Nephron (organoid): Measurements from ENCODE around the gene NDUFB3.
A peak's percentile ranks its signal among the peaks of the same experiment; 100 is the strongest.
"Not testable (repeated sequence)": the region's sequence is repeated elsewhere in the genome, so short reads cannot be mapped to it uniquely, and the experiment has no call there.

Source experiments
- H3K27ac Mint-ChIP-seq, 3 experiments: 2 replicates each; pipeline ENCODE4 v1.8.0; 2020; ENCODE audit warnings: mixed read lengths in 3 of 3, mild to moderate bottlenecking in 2 of 3, moderate library complexity in 1 of 3
- H3K27me3 Mint-ChIP-seq: 2 replicates; pipeline ENCODE4 v1.8.0; 2021; ENCODE audit warnings: low read depth, mild to moderate bottlenecking, moderate library complexity, mixed read lengths
- H3K36me3 Mint-ChIP-seq: 2 replicates; pipeline ENCODE4 v1.8.0; 2020; ENCODE audit warnings: low read depth, mixed read lengths
- H3K4me1 Mint-ChIP-seq: 2 replicates; pipeline ENCODE4 v1.8.0; 2020; ENCODE audit warnings: mixed read lengths
- H3K4me3 Mint-ChIP-seq, 3 experiments: 2 replicates each; pipeline ENCODE4 v1.8.0; 2020; ENCODE audit warnings: mild to moderate bottlenecking in 3 of 3, mixed read lengths in 3 of 3, moderate library complexity in 2 of 3
- H3K9me3 Mint-ChIP-seq: 2 replicates; pipeline ENCODE4 v1.8.0; 2020; ENCODE audit warnings: mixed read lengths
- TF ChIP-seq, protein P1 (sequence below), 3 experiments: fragments of 200-600 bp; sonication (generic); IDR thresholded peaks; one replicate each; pipeline ENCODE4 v1.5.0; 2021; ENCODE audit warnings: antibody characterized with exemption in 3 of 3; ENCODE audit not compliant: unreplicated experiment in 3 of 3

NDUFB3 gene

DNA sequence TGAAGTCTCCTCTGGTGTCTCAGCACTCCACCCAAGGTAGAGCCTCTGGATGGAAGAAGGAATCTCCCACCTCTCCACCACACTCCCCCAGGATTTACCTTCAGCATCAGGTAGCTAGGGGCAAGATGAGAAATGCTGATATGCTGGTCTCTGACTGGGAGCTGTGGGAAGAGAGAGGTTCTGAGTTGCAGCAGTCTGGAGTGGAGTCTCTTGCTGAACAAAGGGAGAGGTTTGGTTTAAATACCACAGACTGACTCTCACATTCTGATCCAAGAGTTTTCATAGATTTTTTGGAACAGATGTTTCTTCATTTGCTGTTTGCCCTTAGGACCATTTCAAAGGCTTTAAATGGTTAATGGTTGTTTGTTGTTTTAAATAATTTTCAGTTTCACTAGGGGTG lies 43.0 kb downstream of the NDUFB3 start:
- Mint-ChIP-seq H3K4me3 (peak overlapping the region; percentile 81 to 93 (median 89)), H3K27me3 (no peaks in the 10 kb centered on the region), H3K9me3 (no peaks in the 10 kb centered on the region), H3K36me3 (no peaks in the 10 kb centered on the region), H3K27ac (peak overlapping the region; percentile 47 to 76 (median 65)), H3K4me1 (peaks cover 10% of the 10 kb centered on the region)
- TF ChIP-seq, protein P1, sequence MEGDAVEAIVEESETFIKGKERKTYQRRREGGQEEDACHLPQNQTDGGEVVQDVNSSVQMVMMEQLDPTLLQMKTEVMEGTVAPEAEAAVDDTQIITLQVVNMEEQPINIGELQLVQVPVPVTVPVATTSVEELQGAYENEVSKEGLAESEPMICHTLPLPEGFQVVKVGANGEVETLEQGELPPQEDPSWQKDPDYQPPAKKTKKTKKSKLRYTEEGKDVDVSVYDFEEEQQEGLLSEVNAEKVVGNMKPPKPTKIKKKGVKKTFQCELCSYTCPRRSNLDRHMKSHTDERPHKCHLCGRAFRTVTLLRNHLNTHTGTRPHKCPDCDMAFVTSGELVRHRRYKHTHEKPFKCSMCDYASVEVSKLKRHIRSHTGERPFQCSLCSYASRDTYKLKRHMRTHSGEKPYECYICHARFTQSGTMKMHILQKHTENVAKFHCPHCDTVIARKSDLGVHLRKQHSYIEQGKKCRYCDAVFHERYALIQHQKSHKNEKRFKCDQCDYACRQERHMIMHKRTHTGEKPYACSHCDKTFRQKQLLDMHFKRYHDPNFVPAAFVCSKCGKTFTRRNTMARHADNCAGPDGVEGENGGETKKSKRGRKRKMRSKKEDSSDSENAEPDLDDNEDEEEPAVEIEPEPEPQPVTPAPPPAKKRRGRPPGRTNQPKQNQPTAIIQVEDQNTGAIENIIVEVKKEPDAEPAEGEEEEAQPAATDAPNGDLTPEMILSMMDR (IDR thresholded peaks at IDR 0.05; ENCODE audit: unreplicated experiment in 3 of 3) = no peak

DNA sequence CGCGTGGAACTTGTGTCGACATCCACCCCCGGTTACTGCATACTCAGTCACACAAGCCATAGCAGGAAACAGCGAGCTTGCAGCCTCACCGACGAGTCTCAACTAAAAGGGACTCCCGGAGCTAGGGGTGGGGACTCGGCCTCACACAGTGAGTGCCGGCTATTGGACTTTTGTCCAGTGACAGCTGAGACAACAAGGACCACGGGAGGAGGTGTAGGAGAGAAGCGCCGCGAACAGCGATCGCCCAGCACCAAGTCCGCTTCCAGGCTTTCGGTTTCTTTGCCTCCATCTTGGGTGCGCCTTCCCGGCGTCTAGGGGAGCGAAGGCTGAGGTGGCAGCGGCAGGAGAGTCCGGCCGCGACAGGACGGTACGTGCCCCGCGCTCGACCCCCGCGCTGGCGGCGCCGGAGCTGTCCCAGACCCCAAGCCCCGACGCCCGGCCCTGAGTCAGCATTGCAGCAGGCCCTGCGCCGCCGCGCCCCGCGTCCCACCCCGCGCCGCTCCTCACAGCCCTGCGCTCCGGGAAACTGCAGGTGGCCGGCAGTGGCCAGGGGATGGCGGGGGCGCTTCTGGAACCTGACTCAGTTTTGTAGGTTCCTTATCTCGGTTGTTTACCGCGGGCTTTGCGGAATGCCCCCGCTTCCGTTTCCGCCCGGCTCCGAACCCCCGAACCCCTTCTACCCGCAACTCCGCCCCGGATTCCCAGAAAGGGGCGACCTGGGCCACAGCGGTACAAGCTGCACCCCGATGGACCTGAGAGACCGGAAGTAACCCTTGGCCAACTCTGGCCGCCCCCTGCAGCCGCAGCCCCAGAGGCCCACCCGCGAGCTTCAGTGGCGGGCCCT lies 44.5 kb downstream of the NDUFB3 start, which contains the start of gene CFLAR:
CFLAR (plus strand) TSS at position 50 of the 844 bp plus-strand sequence. CDS start 13,702 bp downstream, outside the sequence.
- no peaks in the 10 kb centered on the region for H3K27me3 Mint-ChIP-seq
- H3K36me3 Mint-ChIP-seq = no peaks in the 10 kb centered on the region
- TF ChIP-seq, protein P1 (IDR thresholded peaks at IDR 0.05; ENCODE audit: unreplicated experiment in 3 of 3) = no peak
- peak within 1 kb of the TSS; percentile 89 to 96 (median 93) for H3K4me3 Mint-ChIP-seq
- H3K9me3 Mint-ChIP-seq = no peaks in the 10 kb centered on the region
- peaks cover 10% of the 10 kb centered on the region for H3K4me1 Mint-ChIP-seq
- peak within 1 kb of the TSS; percentile 94 to 97 (median 96) for H3K27ac Mint-ChIP-seq

DNA sequence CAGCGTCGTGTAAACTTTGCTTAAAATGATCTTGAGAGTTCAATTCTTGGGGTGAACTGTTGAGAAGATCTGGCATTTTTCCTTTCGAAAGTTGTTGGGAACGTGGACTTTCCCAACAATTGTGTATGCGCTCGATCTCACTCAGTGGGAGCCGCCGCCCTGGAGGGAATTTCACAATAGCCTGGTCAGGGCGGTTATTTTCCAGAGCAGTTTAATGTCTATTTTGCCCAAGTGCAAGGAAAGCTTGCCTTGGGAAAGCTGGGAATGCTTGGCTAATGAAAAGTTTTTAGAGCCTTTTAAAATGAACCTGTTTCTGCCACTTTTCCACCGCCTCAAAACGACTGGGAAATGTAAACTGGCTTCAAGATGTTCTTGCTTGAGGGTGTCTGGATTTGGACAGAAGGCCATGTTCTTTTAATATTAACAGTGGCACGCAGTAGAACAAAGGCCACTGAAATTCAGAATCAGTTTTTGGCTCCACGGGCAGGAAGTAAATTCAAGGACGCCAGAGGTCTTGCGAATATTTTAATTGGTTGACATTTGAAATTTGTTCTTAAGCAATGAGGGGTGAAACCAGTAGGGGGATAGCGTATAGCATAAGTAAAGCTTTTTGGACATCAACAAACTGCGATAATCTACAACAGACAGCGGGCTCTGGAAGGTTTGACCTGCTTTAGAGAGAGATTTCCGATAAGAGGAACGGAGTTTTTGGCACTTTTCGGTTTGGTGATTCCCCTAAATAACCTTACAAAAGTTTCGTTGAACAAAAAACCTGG lies 45.3 kb downstream of the NDUFB3 start:
- Mint-ChIP-seq H3K4me1 (peaks cover 10% of the 10 kb centered on the region), H3K27me3 (no peaks in the 10 kb centered on the region), H3K36me3 (no peaks in the 10 kb centered on the region), H3K9me3 (no peaks in the 10 kb centered on the region), H3K27ac (peak overlapping the region; percentile 94 to 97 (median 94)), H3K4me3 (peak overlapping the region; percentile 89 to 96 (median 93))
- TF ChIP-seq, protein P1 (IDR thresholded peaks at IDR 0.05; ENCODE audit: unreplicated experiment in 3 of 3) = no peak

DNA sequence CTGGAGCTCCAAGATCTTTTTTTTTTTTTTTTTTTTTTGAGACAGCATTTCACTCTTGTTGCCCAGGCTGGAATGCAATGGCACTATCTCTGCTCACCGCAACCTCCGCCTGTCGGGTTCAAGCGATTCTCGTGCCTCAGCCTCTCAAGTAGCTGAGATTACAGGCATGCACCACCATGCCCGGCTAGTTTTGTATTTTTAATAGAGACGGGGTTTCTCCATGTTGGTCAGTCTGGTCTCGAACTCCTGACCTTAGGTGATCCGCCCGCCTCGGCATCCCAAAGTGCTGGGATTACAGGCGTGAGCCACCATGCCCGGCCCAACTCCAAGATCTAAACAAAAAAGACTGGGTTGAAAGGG lies 45.9 kb downstream of the NDUFB3 start:
- H3K27me3 Mint-ChIP-seq, H3K9me3 Mint-ChIP-seq, H3K36me3 Mint-ChIP-seq: not testable (repeated sequence)
- H3K27ac Mint-ChIP-seq = peak overlapping the region; percentile 94 to 97 (median 94)
- H3K4me1 Mint-ChIP-seq = peaks cover 10% of the 10 kb centered on the region
- H3K4me3 Mint-ChIP-seq = peak overlapping the region; percentile 89 to 96 (median 93)

DNA sequence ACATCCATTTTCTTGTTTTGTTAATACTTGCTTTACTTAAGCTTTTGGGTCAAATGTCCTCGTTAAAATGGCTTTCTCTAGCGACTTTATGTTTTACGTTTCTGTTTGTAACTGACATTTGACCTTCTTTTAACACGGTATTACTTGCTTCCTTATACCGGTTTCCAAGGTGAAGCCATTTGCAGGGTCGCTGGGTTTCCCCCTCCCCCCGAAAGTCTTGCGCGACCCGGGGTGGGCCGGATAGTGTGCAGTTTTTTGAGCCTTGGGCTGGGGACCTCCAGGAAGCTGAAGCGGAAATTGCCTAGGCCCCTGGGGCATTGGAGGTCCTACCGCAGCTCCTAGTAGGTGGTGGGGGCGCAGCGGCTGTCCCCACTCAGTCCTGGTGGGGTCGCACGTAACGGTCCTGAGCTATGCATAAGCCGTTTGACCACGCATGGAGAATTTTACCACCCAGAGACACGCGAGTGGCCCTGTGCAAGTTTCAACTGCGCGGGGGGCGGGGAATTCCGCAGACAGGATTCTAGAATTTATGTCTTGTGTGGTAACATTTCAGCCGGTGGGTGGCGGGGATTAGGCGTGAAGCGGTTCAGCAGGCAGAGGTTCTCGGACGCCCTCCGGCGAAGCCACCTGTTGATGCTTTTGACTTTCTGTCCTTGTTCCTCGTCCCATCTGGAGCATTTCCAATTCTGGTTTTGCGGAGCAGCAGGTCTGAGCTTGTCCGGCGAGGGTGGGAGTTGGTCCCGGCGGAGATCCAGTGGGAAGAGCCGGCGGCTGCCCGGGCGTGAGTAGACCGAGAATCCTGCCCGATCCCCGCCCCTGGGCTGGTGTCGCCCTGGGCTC lies 46.5 kb downstream of the NDUFB3 start:
- no peaks in the 10 kb centered on the region for H3K36me3 Mint-ChIP-seq
- H3K27ac Mint-ChIP-seq = peak overlapping the region; percentile 75 to 94 (median 90)
- peak overlapping the region; percentile 87 to 96 (median 93) for H3K4me3 Mint-ChIP-seq
- no peaks in the 10 kb centered on the region for H3K9me3 Mint-ChIP-seq
- H3K27me3 Mint-ChIP-seq = no peaks in the 10 kb centered on the region
- peaks cover 10% of the 10 kb centered on the region for H3K4me1 Mint-ChIP-seq
- TF ChIP-seq, protein P1 (IDR thresholded peaks at IDR 0.05; ENCODE audit: unreplicated experiment in 3 of 3) = peak; percentile 14 to 31 (median 15)
